Loucy (cell line): ENCODE measurements around the gene KDELR3.

Experiments used
- EZH2phosphoT487 ChIP-seq: fragments of 200-600 bp; IDR thresholded peaks from 2 replicates; pipeline ENCODE4 v1.6.1; 2018; ENCODE audit warnings: antibody characterized with exemption, mild to moderate bottlenecking, moderate library complexity, borderline replicate concordance
- TF ChIP-seq, protein P1 (sequence below): fragments of 200-600 bp; sonication (generic); conservative IDR thresholded peaks from 2 replicates; pipeline ENCODE4 v1.5.1; 2014; ENCODE audit warnings: mild to moderate bottlenecking, antibody characterized with exemption, low read length

DNA sequence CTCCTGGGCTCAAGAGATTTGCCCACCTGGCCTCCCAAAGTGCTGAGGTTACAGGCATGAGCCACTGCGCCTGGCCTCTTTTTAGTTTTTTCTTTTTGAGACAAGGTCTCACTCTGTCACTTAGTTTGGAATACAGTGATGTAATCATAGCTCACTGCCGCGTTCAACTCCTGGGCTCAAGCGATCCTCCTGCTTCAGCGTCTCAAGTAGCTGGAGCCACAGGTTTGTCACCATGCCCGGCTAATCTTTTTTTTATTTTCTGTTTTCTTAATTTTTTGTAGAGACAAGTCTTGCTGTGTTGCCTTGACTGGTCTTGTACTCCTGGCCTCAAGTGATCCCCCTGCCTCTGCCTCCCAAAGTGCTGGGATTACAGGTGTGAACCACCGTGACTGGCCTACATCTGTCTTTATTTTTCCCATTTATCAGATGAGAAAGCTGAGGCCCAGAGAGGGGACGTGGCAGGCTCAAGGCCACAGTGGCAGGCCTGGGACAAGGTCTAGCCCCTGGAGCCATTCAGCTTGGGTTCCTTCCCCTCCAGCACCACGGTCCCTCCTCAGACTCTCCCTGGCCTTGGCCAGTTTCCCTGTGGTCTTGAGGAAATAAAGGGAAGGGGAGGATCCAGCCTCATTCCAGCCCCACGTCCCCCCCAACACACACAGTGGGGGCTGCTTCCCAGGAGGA lies 2.8 kb upstream of the KDELR3 start:
- TF ChIP-seq, protein P1, sequence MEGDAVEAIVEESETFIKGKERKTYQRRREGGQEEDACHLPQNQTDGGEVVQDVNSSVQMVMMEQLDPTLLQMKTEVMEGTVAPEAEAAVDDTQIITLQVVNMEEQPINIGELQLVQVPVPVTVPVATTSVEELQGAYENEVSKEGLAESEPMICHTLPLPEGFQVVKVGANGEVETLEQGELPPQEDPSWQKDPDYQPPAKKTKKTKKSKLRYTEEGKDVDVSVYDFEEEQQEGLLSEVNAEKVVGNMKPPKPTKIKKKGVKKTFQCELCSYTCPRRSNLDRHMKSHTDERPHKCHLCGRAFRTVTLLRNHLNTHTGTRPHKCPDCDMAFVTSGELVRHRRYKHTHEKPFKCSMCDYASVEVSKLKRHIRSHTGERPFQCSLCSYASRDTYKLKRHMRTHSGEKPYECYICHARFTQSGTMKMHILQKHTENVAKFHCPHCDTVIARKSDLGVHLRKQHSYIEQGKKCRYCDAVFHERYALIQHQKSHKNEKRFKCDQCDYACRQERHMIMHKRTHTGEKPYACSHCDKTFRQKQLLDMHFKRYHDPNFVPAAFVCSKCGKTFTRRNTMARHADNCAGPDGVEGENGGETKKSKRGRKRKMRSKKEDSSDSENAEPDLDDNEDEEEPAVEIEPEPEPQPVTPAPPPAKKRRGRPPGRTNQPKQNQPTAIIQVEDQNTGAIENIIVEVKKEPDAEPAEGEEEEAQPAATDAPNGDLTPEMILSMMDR = no peak
- TF ChIP-seq EZH2phosphoT487 = no peak
